HG02840 (cell line): Measurements from ENCODE around the gene HIVEP3.

Experiments used
- ATAC-seq: cut with Tn5 transposase; IDR thresholded peaks from one replicate; pipeline ENCODE4 v1.9.1; 2021; ENCODE audit warnings: mild to moderate bottlenecking, moderate library complexity, moderate number of reproducible peaks; ENCODE audit not compliant: unreplicated experiment, low FRiP score

Gene HIVEP3

DNA sequence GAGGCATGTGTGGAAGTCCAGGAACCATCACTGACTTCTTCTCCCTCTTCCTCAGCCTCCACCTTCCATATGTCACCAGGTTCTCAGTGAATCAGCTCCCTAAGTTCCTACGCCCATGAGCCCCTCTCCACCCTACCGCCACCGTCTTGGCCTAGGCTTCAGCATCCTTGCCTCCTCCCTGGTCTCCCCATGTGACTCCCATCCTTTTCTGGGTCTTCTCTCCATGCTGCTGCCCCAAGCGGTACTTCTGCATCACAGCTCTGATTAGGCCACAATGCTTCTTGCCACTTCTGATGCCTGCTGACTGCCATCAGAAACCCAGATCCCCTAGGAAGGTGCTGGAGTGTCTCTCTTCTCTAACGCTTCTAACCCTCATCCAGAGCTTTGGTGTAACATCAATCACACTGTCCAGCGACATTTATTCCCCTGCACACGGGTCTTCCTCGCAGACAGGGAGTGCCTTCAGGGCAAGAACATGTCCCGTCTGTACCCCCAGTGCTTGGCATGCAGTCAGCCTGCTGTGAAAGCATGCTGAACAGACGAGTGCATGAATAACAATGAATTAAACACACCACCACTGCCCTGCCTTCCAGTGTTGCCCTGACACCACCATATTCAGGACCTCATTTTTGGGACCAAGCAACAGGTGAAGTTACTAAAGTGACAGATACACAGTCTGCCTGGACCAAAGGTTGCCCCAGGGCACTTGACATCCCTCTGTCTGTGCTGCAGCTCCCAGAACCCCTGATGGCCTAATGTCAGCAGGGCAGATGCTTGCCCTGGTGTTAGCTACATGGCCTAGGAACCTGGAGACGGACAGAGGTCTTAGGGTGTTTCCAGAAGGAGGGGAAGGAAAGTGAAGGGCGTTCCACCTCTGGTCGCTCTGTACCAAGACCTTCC lies 275.6 kb downstream of the HIVEP3 start:
- no peak for ATAC-seq

DNA sequence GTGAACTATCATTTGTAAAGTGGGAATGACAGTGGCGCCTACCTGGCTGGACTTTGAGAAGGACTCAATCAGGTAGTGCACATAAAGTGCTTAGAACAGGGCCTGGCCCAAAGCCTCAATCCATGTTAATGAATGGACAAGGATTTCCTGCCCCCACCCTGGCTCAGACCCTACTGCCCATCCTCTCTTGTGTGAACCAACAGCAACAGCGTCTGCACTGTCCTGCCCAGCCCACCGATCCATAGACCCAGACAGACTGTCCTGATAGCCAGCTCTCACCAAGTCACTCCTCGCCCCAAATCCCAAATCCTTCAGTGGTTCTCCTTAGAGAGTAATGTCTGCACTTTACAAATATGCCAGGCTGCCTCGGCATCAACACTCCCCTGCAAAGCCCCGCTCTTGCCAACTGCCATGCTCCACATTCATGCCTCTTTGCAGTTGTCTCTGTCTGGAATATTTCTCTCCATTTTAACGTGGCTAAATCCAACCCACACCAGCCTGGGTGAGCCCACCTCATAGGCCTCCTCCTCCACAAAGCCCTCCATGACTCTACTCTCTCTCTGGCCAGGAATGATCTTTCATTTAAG lies 276.7 kb downstream of the HIVEP3 start:
- no peak for ATAC-seq

- ATAC-seq: no peak
These were observed 277.3 kb downstream of the HIVEP3 start for GRCh38 chr1:41641475-41641814.

- ATAC-seq: no peak
These were observed 277.8 kb downstream of the HIVEP3 start for GRCh38 chr1:41640756-41641474.

- ATAC-seq: no peak
These were observed 278.5 kb downstream of the HIVEP3 start for GRCh38 chr1:41640141-41640751.

DNA sequence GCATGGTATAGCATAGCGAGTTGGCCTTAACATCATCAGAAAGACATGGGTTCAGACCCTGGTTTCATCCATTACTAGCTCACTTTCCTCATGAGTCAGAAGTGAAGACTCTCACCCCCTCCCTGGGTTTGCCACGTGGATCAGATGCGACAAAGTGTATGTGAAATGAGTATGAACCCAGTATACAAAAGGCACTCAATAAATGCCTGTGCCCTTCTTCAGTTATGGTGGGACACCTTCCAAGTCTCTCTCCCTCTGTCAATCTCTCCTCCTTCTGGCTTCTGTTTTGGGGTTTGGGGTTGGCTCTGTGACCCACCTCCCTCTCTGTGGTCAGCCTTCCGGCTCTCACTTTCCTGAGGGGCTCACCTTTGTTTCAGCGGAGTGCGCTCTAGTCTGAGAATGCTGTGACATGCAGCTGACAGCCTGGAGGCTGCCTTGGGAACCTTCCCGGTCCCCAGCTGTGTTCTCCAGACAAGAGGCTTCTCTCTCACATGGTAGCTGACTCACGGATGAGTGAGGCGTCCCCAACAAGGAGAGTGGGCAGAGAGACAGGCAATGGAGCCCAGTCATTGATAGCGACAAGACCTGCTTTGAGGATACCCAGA lies 279.3 kb downstream of the HIVEP3 start:
- no peak for ATAC-seq

DNA sequence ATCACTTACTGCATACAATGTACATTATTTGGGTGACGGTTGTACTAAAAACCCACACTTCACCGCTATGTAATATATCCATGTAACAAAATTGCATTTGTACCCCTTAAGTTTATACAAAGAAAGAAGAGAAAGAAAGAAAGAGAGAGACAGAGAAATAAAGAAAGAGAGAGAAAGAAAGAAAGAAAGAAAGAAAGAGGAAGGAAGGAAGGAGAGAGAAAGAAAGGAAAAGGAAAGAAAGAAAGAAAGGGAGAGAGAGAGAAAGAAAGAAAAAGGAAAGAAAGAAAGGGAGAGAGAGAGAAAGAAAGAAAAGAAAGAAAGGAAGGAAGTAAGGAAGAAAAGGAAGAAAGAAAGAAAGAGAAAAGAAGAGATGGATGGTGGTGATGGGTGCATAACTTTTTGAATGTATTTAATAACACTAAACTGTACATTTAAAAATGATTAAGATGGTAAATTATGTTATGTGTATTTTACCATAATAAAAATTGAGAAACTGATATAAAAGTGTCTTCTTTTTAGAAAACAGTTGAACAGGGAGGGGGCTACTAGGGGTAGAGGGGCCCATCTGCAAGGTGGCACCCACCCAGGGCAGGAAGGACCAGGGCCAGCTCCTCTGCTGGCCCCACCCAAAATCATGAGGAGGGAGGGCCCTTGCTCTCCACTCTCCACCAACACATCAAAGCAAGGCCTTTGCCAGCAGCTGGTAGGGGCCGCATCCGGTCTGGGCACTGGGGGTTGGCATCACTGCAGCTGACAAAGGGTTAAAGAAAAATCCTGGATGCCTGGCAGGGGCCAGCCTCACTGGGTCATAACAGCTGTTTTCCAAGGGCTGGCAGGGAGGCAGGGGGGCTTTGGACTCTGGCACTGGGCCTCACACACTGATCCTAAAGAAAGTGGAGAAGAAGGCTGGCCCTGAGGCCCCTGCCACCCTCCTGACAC lies 280.4 kb downstream of the HIVEP3 start:
- no peak for ATAC-seq

DNA sequence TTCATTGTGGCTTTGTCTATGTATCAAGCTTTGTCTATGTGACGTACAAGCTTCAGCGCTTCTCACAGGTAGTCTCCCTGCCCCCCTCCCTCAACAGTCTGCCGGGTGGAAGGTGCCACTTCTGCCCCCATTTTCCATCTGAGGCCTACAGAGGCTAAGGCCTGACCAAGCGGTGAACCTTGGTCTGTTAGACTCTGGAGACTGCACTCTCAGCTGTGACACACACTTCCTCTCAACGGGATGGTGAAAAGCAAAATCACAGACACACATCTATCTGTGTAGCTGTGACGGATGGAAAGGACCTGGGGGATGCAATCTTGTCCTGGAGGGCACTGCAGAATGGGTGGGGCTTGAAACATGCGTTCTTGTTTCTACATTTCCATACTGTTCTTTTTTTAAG lies 281.4 kb downstream of the HIVEP3 start:
- no peak for ATAC-seq

DNA sequence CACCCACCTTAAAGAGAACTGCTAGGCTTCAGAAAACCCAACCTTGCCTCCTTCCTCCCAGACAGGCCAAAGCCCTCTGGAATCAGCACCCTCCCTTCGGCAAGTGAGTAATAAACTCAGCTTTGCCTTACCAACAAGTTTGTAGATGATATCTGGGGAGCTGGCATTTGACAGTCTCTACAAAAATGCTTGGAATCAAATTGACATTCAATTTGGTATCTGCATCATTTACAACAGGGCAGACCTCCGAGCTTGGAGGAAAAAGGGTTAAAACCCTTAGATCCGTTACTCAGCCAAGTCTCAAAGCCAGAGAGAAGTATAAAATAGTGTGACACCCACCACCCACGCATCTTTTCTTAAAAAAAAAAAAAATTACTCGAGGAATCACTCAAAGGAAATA lies 285.0 kb downstream of the HIVEP3 start:
- no peak for ATAC-seq

DNA sequence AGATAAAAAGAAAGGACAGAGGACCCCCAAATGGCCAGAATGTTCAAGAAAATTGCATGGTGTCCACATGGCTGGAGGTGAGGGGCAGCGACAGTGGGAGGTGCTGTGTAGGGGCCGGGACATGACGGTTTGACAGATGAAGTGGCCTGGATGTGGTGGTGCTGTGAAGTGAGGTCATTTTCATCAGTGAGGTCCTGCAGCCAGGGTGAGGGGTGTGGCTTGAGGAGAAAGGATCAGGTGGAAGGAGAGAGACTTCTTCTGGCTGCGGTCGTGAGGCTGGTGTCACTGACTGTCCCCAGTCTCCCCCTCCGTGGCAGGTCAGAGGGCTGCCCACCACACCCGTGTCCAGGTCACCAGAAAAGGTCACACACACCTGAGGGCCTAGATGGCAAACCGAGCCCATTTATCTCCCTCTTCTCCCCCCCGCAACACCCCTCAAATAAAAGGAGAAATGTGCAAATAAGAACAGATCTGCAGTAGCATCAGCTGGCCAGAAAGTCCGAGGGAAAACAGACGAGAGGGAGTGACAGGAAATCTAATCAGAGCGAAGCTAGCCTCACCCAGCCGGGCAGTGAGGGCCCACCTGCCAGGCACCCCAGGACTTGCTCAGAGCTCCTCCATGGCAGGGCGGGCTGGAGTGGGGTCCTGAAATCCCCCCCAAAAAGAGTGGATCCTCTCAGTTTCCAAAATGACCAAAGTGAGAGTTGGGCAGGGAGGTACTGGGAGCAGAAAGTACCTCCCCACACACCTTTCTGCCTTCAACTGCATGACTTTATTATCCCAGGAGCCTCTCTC lies 285.7 kb downstream of the HIVEP3 start:
- no peak for ATAC-seq

DNA sequence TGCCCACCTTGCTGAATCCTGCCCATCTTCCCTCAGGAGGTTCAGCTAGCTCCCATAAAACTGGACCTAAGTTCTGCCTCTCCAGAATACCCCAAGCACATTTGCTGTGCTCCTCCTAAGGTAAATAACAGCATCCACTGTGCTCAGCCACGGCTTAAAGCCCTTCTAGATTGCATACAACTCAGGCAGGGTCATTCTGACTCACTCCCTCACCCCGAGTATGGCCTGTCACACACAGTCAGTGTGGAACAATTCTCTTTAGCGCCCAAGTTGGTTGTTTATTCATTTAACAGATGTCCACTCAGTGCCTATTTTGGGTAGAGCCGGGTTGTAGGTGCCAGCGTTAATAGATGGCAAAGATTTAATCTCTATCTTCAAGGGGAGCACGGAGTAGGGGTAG lies 286.8 kb downstream of the HIVEP3 start:
- no peak for ATAC-seq

GRCh38 chr1:41631154-41631553 lies 287.6 kb downstream of the HIVEP3 start:
- ATAC-seq: no peak

DNA sequence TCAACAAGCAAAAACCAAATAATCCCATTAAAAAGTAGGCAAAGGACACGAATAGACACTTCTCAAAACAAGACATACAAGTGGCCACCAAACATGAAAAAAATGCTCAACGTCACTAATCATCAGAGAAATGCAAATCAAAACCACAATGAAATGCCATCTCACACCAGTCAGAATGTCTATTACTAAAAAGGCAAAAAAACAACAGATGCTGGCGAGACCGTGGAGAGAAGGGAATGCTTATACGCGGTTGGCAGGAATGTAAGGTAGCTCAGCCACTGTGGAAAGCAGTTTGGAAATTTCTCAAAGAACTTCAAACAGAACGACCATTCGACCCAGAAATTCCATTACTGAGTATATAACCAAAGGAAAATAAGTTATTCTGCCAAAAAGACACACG lies 289.2 kb downstream of the HIVEP3 start:
- ATAC-seq: no peak

DNA sequence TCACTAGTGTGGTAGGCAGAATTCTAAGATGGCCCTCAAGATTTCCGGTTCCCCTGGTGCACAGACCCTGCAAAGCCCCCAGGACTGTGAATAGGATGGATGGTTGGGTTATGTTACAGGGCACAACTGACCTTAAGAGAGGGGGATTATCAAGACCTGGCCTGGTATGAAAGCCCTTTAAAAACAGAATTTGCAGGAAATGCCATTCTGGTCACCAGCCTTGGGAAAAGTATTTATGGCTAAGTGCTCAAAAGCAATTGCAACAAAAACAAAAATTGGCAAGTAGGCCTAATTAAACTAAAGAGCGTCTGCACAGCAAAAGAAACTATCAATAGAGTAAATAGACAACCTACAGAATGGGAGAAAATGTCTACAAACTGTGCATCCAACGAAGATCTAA lies 289.6 kb downstream of the HIVEP3 start:
- no peak for ATAC-seq

GRCh38 chr1:41627491-41628280 lies 291.0 kb downstream of the HIVEP3 start:
- no peak for ATAC-seq

- no peak for ATAC-seq
These were observed 291.9 kb downstream of the HIVEP3 start for GRCh38 chr1:41626616-41627375.

- ATAC-seq: no peak
These were observed 292.6 kb downstream of the HIVEP3 start for GRCh38 chr1:41626146-41626545.
